Neuronal stem cell (in vitro differentiated cells): ENCODE measurements around the gene CEP192.

Experiments used
- DNase-seq: peaks from one replicate; pipeline ENCODE4 v3.0.0-alpha.2; 2013; ENCODE audit warnings: low spot score
- H2AFZ ChIP-seq: one replicate; pipeline ENCODE4 v1.6.1; 2013; ENCODE audit warnings: mild to moderate bottlenecking, low read length, inconsistent platforms
- H2AK5ac ChIP-seq: 2 replicates; pipeline ENCODE4 v1.6.1; 2013; ENCODE audit warnings: low read depth, mild to moderate bottlenecking, inconsistent platforms, low read length, moderate library complexity, mixed read lengths
- H2BK120ac ChIP-seq: 2 replicates; pipeline ENCODE4 v1.6.1; 2013; ENCODE audit warnings: low read depth, mild to moderate bottlenecking, inconsistent platforms, low read length, moderate library complexity, mixed read lengths
- H2BK12ac ChIP-seq: one replicate; pipeline ENCODE4 v1.6.1; 2013; ENCODE audit warnings: low read length, inconsistent platforms
- H2BK15ac ChIP-seq: 2 replicates; pipeline ENCODE4 v1.6.1; 2013; ENCODE audit warnings: mild to moderate bottlenecking, low read length, inconsistent platforms, mixed read lengths
- H2BK5ac ChIP-seq: one replicate; pipeline ENCODE4 v1.6.1; 2013; ENCODE audit warnings: inconsistent platforms, mild to moderate bottlenecking, low read length, moderate library complexity
- H3K14ac ChIP-seq: one replicate; pipeline ENCODE4 v1.6.1; 2013; ENCODE audit warnings: low read length, inconsistent platforms
- H3K18ac ChIP-seq: 2 replicates; pipeline ENCODE4 v1.6.1; 2013; ENCODE audit warnings: low read length, inconsistent platforms
- H3K23ac ChIP-seq: 2 replicates; pipeline ENCODE4 v1.6.1; 2013; ENCODE audit warnings: low read depth, mild to moderate bottlenecking, mixed read lengths, low read length, inconsistent platforms; ENCODE audit not compliant: poor library complexity
- H3K27ac ChIP-seq: replicated peaks from 3 replicates; pipeline ENCODE4 v1.5.1; 2013; ENCODE audit warnings: low read length, inconsistent platforms
- H3K27me3 ChIP-seq, 3 experiments: 2 replicates each; pipeline ENCODE4 v1.6.1; 2013; ENCODE audit warnings: low read length in 3 of 3, mild to moderate bottlenecking in 2 of 3, inconsistent platforms in 1 of 3, low read depth in 1 of 3, mixed read lengths in 1 of 3, moderate library complexity in 1 of 3; ENCODE audit not compliant: control insufficient read depth in 3 of 3, insufficient read depth in 3 of 3
- H3K36me3 ChIP-seq, 2 donors: replicated peaks in 1 of 2; 2 replicates each; pipeline ENCODE4 v1.6.1; 2013; ENCODE audit warnings: low read length in 2 of 2; ENCODE audit not compliant: control insufficient read depth in 2 of 2, insufficient read depth in 2 of 2
- H3K4ac ChIP-seq: 2 replicates; pipeline ENCODE4 v1.6.1; 2013; ENCODE audit warnings: inconsistent platforms, mild to moderate bottlenecking, low read length, moderate library complexity
- H3K4me1 ChIP-seq, 2 donors: 1 replicate in 1 of 2; 2 replicates in 1 of 2; pipeline ENCODE4 v1.6.1; 2013; ENCODE audit warnings: low read length in 2 of 2, low read depth in 1 of 2; ENCODE audit not compliant: control insufficient read depth in 2 of 2, insufficient read depth in 1 of 2
- H3K4me2 ChIP-seq: one replicate; pipeline ENCODE4 v1.6.1; 2013; ENCODE audit warnings: mild to moderate bottlenecking, low read length, inconsistent platforms; ENCODE audit not compliant: insufficient read depth, poor library complexity, severe bottlenecking
- H3K4me3 ChIP-seq, 2 donors: 2 replicates each; pipeline ENCODE4 v1.5.1; 2013; ENCODE audit warnings: low read length in 2 of 2, mild to moderate bottlenecking in 2 of 2, inconsistent platforms in 1 of 2, moderate library complexity in 1 of 2
- H3K79me1 ChIP-seq: one replicate; pipeline ENCODE4 v1.6.1; 2013; ENCODE audit warnings: low read depth, mild to moderate bottlenecking, inconsistent platforms, low read length, moderate library complexity
- H3K9ac ChIP-seq: one replicate; pipeline ENCODE4 v1.6.1; 2013; ENCODE audit warnings: mild to moderate bottlenecking, low read depth, low read length, inconsistent platforms; ENCODE audit not compliant: poor library complexity
- H3K9me3 ChIP-seq, 2 donors: replicated peaks in 1 of 2; 2 replicates each; pipeline versions ENCODE3 to v1.6.1; 2013; ENCODE audit warnings: low read length in 2 of 2, mild to moderate bottlenecking in 2 of 2, inconsistent platforms in 1 of 2, low read depth in 1 of 2, mixed read lengths in 1 of 2, moderate library complexity in 1 of 2; ENCODE audit not compliant: control insufficient read depth in 2 of 2, insufficient read depth in 1 of 2
- H4K8ac ChIP-seq: one replicate; pipeline ENCODE4 v1.6.1; 2013; ENCODE audit warnings: low read depth, mild to moderate bottlenecking, inconsistent platforms, low read length, moderate library complexity
- H4K91ac ChIP-seq: one replicate; pipeline ENCODE4 v1.6.1; 2013; ENCODE audit warnings: low read length, low read depth, mild to moderate bottlenecking, inconsistent platforms; ENCODE audit not compliant: poor library complexity
- WGBS, 2 donors: extraction: QIAGEN DNeasy Blood & Tissue Kit; methylation state at CpG; one replicate each; pipeline ENCODE4 v1.1.7; 2013; ENCODE audit warnings: missing lambda C conversion rate in 2 of 2, mixed read lengths in 1 of 2; ENCODE audit not compliant: insufficient read length in 2 of 2, insufficient replicate concordance in 1 of 2; ENCODE audit errors: extremely low coverage in 2 of 2; 5-methylcytosine and 5-hydroxymethylcytosine counted together

CEP192 gene

DNA sequence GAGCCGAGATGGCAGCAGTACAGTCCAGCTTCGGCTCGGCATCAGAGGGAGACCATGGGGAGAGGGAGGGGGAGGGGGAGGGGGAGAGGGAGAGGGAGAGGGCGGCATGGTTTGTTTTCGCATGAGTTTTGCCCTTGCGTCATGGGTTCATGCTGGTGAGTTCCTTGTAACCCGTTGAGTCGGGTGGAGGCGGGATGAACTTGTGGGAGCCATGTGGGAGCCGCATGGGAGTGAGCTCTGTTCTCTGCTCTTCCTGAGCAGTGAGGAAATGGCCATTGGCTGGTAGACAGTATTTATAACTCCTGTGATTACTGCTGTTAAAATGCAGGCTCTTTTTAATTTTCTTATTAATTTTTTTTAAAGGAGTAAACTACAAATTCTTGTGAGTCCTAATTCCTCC is 108.0 kb downstream of the CEP192 start:
- Histone ChIP-seq H2BK120ac (no peak overlapping the region), H4K91ac (no peak overlapping the region), H3K23ac (no peak overlapping the region), H3K79me1 (no peaks in the 10 kb centered on the region), H3K4me1 (no peaks in the 10 kb centered on the region), H3K9ac (no peak overlapping the region), H3K14ac (no peak overlapping the region), H4K8ac (no peak overlapping the region), H2BK5ac (no peak overlapping the region), H2AK5ac (no peak overlapping the region), H3K4ac (no peak overlapping the region), H2AFZ (no peak overlapping the region), H3K4me2 (no peak overlapping the region), H2BK12ac (no peak overlapping the region), H3K4me3 (no peak overlapping the region), H3K27ac (no peak overlapping the region), H3K27me3 (no peaks in the 10 kb centered on the region), H2BK15ac (no peak overlapping the region), H3K9me3 (peaks cover 2 to 13% of the 10 kb centered on the region in 2 donors), H3K18ac (no peak overlapping the region), H3K36me3 (peaks cover 49 to 84% of the 10 kb centered on the region in 2 donors)
- no peak for DNase-seq
- WGBS, 2 donors: no CpG with 5 or more reads among the region's 10 CpGs

DNA sequence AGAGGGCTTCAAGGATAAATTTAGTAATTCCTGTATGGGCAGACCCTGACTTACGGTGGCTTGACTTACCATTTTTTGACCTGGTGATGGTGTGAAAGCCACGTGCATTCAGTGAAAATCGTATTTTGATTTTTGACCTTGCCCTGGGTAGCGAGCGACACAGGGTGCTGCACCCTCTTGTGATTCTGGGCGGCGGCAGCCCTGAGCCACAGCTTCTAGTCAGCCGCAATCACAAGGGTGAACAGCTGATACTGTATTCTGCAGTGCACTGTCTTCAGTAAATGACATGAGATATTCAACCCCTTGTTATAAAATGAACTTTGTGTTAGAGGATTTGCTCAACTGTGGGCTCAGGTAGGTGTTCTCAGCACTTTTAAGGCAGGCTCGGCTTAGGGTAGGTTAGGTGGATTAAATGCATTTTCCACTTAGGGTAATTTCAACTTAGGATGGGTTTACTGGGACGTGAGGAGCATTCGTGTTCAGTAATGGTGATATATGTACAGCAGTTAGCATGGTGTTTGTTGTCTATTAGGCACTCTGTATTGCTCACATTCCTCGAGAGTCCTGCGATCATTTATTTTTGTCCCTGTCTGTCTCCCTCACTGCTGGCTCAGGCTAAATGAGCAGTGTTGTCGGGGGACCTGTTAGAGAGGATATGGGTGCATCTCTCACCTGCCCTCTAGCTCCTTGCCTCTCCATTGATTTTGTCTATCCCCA is 109.9 kb downstream of the CEP192 start:
- Histone ChIP-seq H3K4ac (no peak overlapping the region), H2BK15ac (no peak overlapping the region), H3K4me1 (no peaks in the 10 kb centered on the region), H2AK5ac (no peak overlapping the region), H2BK5ac (no peak overlapping the region), H3K9ac (no peak overlapping the region), H3K79me1 (no peaks in the 10 kb centered on the region), H3K27ac (no peak overlapping the region), H4K8ac (no peak overlapping the region), H3K36me3 (peaks cover 51 to 84% of the 10 kb centered on the region in 2 donors), H2BK12ac (no peak overlapping the region), H2AFZ (no peak overlapping the region), H3K9me3 (peaks cover 2 to 12% of the 10 kb centered on the region in 2 donors), H4K91ac (no peak overlapping the region), H3K18ac (no peak overlapping the region), H3K4me2 (no peak overlapping the region), H3K23ac (no peak overlapping the region), H3K4me3 (no peak overlapping the region), H3K14ac (no peak overlapping the region), H2BK120ac (no peak overlapping the region), H3K27me3 (no peaks in the 10 kb centered on the region)
- WGBS, 2 donors: no CpG with 5 or more reads among the region's 14 CpGs
- no peak for DNase-seq

- no CpG with 5 or more reads among the region's 4 CpGs for WGBS, 2 donors
- no peak for DNase-seq
Observed at GRCh38 chr18:13101659-13102197, 110.6 kb downstream of the CEP192 start.

GRCh38 chr18:13103366-13103765 is 112.2 kb downstream of the CEP192 start:
- H2AFZ ChIP-seq: no peak overlapping the region
- H3K18ac ChIP-seq: no peak overlapping the region
- no peak overlapping the region for H2BK120ac ChIP-seq
- no peak overlapping the region for H2AK5ac ChIP-seq
- no peaks in the 10 kb centered on the region for H3K4me1 ChIP-seq
- H2BK15ac ChIP-seq: no peak overlapping the region
- WGBS, 2 donors: no CpG with 5 or more reads among the region's 6 CpGs
- no peak overlapping the region for H3K4me3 ChIP-seq
- no peak overlapping the region for H3K4ac ChIP-seq
- H3K27me3 ChIP-seq: no peaks in the 10 kb centered on the region
- no peak overlapping the region for H2BK5ac ChIP-seq
- no peak overlapping the region for H3K4me2 ChIP-seq
- no peak for DNase-seq
- H4K91ac ChIP-seq: no peak overlapping the region
- H3K36me3 ChIP-seq: peaks cover 47 to 93% of the 10 kb centered on the region in 2 donors
- H3K27ac ChIP-seq: no peak overlapping the region
- H3K79me1 ChIP-seq: no peaks in the 10 kb centered on the region
- H3K14ac ChIP-seq: no peak overlapping the region
- H2BK12ac ChIP-seq: no peak overlapping the region
- H4K8ac ChIP-seq: no peak overlapping the region
- peaks cover 0 to 19% of the 10 kb centered on the region in 2 donors for H3K9me3 ChIP-seq
- no peak overlapping the region for H3K9ac ChIP-seq
- no peak overlapping the region for H3K23ac ChIP-seq

More at GRCh38 chr18:13101659-13102197, 110.6 kb downstream of the CEP192 start:
- H2BK5ac ChIP-seq: no peak overlapping the region
- H2AK5ac ChIP-seq: no peak overlapping the region
- H3K4me2 ChIP-seq: no peak overlapping the region
- no peak overlapping the region for H2BK120ac ChIP-seq
- no peak overlapping the region for H3K4me3 ChIP-seq
- H3K23ac ChIP-seq: no peak overlapping the region
- peaks cover 50 to 84% of the 10 kb centered on the region in 2 donors for H3K36me3 ChIP-seq
- peak overlapping the region; percentile 49 for H3K14ac ChIP-seq
- H2BK12ac ChIP-seq: no peak overlapping the region
- H4K91ac ChIP-seq: no peak overlapping the region
- no peaks in the 10 kb centered on the region for H3K4me1 ChIP-seq
- H3K27me3 ChIP-seq: no peaks in the 10 kb centered on the region
- H3K4ac ChIP-seq: no peak overlapping the region
- no peak overlapping the region for H2BK15ac ChIP-seq
- no peak overlapping the region for H3K18ac ChIP-seq
- no peak overlapping the region for H2AFZ ChIP-seq
- H4K8ac ChIP-seq: no peak overlapping the region
- H3K79me1 ChIP-seq: no peaks in the 10 kb centered on the region
- H3K9me3 ChIP-seq: peaks cover 2 to 10% of the 10 kb centered on the region in 2 donors
- H3K9ac ChIP-seq: no peak overlapping the region
- no peak overlapping the region for H3K27ac ChIP-seq
